ENCODE data around the gene RP9.

DNA sequence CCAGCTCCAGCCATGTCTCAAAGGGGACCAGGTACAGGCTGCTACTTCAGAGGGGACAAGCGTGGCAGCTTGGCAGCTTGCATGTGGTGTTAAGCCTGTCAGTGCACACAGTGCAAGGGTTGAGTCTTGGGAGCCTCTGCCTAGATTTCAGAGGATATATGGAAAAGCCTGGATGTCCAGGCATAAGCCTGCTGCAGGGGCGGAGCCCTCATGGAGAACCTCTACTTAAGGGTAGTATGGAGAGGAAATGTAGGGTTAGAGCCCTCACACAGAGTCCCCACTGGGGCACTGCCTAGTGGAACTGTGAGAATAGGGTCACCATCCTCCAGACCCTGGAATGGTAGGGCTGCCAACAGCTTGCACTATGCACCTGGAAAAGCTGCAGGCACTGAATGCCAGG is 38.9 kb downstream of the RP9 start:
- no peak for TF ChIP-seq POLR2A (IDR thresholded peaks at IDR 0.05)
- TF ChIP-seq, protein P1, sequence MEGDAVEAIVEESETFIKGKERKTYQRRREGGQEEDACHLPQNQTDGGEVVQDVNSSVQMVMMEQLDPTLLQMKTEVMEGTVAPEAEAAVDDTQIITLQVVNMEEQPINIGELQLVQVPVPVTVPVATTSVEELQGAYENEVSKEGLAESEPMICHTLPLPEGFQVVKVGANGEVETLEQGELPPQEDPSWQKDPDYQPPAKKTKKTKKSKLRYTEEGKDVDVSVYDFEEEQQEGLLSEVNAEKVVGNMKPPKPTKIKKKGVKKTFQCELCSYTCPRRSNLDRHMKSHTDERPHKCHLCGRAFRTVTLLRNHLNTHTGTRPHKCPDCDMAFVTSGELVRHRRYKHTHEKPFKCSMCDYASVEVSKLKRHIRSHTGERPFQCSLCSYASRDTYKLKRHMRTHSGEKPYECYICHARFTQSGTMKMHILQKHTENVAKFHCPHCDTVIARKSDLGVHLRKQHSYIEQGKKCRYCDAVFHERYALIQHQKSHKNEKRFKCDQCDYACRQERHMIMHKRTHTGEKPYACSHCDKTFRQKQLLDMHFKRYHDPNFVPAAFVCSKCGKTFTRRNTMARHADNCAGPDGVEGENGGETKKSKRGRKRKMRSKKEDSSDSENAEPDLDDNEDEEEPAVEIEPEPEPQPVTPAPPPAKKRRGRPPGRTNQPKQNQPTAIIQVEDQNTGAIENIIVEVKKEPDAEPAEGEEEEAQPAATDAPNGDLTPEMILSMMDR (IDR thresholded peaks at IDR 0.05), result no peak

Measured in right lobe of liver (tissue), 4 donors.